Fibroblast of mammary gland (primary cell): ENCODE data around the gene DMWD.

Experiments used
- DNase-seq: peaks from one replicate; pipeline ENCODE4 v3.0.0-alpha.2; 2010; ENCODE audit warnings: low read depth
- H3K4me3 ChIP-seq: 2 replicates; pipeline ENCODE4 v1.5.1; 2011; ENCODE audit warnings: low read depth, mild to moderate bottlenecking, low read length, moderate library complexity; ENCODE audit not compliant: control insufficient read depth
- CTCF ChIP-seq: conservative IDR thresholded peaks from 2 replicates; pipeline ENCODE4 v1.5.1; 2011; ENCODE audit warnings: low read depth, low read length, inconsistent platforms; ENCODE audit not compliant: control insufficient read depth, insufficient read depth

Gene DMWD

GRCh38 chr19:45817010-45817724, 24.5 kb upstream of the DMWD start:
- TF ChIP-seq CTCF = peak; percentile 90
- DNase-seq = peak; percentile 93
- no peak overlapping the region for H3K4me3 ChIP-seq

- no peak for TF ChIP-seq CTCF
- no peak overlapping the region for H3K4me3 ChIP-seq
- DNase-seq = no peak
Observed at GRCh38 chr19:45816236-45817009, 23.8 kb upstream of the DMWD start.

GRCh38 chr19:45815481-45816216, 23.0 kb upstream of the DMWD start:
- TF ChIP-seq CTCF = no peak
- no peak overlapping the region for H3K4me3 ChIP-seq
- no peak for DNase-seq

DNA sequence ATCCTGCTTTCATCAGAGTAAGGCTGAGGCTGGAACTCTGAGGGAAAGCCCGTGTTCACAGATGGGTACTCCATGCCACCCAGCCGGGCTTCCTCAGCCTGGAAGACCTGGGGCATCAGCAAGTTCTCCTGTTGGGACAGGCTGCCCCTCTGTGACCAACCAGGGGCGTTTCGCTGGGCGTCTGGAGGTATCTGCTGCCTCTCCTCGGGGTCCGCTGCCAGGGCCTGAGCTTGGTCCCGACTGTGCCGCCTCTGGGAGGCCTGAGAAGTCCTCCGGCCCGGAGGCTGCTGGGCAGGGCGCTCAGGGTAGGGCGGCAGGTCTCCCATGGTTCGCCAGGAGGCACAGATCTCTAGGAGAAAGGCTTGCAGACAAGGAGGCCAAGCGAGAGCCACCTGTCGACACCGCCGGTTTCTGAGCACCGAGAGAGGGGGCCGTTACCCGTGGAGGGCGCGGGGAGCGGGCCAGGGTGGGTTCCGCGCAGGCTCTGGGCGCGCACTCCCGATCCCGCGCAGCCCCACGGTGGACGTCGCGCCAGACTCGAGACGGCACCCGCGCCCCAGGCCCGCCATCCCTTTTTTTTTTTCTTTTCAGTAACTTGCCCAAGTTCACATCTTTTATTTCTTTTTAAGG, 22.3 kb upstream of the DMWD start, which contains the start of gene RSPH6A:
TSS of gene RSPH6A (minus strand) at position 458 of the 630 bp plus-strand sequence. CDS start at position 326, 132 bp downstream.
- DNase-seq = no peak
- TF ChIP-seq CTCF = no peak
- H3K4me3 ChIP-seq = no peak within 1 kb of the TSS

DNA sequence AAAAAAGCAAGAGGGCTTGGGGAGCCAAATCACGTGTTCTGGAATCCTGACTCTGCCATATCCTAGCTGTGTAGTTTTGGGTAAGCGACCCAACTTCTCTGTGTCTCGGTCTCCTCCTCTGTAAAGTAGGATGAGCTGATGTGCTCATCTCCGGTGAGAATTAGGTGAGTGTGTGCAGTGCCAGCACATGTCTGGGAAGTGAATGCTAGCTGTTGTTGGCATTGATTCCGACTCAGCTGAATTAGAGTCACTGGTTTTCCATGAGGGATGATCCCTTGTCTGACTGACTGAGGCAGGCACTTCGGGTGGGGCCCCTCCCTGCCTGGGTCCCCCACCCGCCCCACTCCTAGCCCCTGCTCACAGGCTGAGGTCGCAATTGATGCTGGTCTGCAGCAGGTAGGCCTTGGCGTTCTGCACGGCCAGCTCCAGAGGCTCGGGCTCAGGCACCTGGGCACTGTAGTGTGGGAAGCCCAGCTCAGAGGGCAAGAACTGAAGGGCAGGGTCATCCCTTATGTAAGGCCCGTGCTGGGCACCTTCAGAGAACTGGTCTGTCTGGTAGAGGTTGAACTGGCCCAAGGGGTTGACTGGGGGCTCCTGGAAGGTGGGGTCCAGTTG, 21.6 kb upstream of the DMWD start:
- no peak for TF ChIP-seq CTCF
- DNase-seq = peak; percentile 54

DNA sequence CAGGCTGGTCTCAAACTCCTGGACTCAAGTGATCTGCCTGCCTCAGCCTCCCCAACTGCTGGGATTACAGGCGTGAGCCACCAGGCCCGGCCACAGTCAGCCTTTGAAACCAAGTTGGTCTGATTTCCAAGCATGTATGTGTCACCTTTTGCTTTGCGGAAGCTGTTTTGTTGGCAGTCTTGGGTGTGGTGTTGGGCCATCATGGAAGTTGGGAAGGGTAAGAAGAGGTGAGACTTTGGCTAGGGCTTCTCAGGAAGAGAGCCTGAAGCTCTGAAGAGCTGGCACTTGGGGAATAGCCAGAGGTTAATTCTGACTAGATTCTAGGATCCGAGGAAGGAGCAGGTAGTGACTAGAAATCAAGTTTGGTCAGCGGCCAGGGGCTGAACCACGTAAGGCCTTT, 19.7 kb upstream of the DMWD start:
- no peak for DNase-seq
- no peak overlapping the region for H3K4me3 ChIP-seq
- no peak for TF ChIP-seq CTCF

More for the DNA sequence above, 21.6 kb upstream of the DMWD start:
- no peak overlapping the region for H3K4me3 ChIP-seq
